Tibial nerve (tissue), 3 donors: ENCODE results near the gene FASN.

Source experiments
- CTCF ChIP-seq, 5 experiments: fragments of 200-600 bp in 3 of 5; fragments of 450-650 bp in 2 of 5; sonication (generic) in 3 of 5; IDR thresholded peaks; one replicate each; pipeline ENCODE4 v1.5.1; 2016 to 2019; ENCODE audit warnings: antibody characterized with exemption in 5 of 5, mild to moderate bottlenecking in 3 of 5, moderate library complexity in 2 of 5
- POLR2A ChIP-seq, 2 donors: fragments of 450-650 bp; IDR thresholded peaks; one replicate each; pipeline ENCODE4 v1.6.1; 2017; ENCODE audit warnings: antibody characterized with exemption in 2 of 2, mild to moderate bottlenecking in 2 of 2, moderate library complexity in 2 of 2

- TF ChIP-seq POLR2A (IDR thresholded peaks at IDR 0.05) (no peak), CTCF (IDR thresholded peaks at IDR 0.05) (no peak)
Measured at GRCh38 chr17:82090549-82091263, 7.3 kb downstream of the FASN start.
